ENCODE measurements around the gene ZBTB21. TPM values are rescaled to one million over a fixed set of nuclear protein-coding genes. Genes with fewer than 3 reads are reported as not detected.

ZBTB21 gene
- total RNA-seq, 1 experiment from 2014 or later, result 17.9 TPM

DNA sequence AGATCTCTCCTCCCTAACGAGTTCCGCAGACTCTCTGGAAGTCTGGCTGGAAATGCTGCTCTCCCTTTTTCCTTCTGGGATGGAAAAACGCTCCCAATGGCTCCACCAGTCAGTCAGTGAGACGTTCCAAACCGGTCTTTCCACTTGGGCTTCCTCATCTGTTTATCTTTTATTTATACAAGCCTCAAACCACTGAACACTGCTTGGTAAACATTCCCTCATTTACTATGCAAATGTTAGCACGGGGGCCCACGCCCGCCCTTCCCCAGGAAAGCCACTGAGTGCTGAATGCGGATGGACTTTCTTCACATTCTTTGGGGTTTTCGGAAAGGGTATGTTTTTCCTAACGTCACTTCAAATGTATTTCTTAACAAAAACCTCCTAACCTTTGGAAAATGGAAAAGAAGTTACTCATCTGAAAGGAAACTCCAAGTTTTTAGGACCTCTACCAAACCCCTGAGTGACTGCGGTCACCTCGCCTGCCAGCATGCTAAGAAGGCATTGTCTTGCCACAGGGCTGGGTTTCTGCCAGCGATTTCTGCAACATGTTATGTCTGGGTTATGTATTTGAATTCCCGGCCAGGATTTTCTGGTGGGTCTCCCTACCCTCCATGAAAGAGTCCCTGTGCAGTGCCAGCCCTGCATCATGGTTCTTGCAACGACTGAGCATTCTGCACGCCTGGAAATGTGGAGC is 47.0 kb upstream of the ZBTB21 start:
- intact Hi-C loops (cut with micrococcal nuclease; ENCODE audit: unreplicated experiment), result no loop called here

DNA sequence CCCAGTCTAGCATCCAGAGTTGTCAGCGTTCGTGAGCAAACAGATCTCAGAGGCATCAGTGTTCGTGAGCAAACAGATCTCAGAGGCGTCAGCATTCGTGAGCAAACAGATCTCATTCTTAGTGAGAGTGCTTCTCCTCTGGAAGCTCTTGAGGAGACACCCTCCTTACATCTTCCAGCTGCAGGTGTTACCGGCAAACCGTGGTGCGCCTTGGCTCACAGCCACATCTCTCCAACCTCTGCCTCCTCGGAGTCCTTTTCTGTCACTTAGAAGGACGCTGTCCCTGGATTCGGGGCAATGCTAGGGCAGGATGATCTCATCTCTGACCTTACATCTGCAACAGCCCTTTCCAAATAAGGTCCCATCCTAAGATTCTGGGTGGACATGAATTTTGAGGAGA is 46.3 kb upstream of the ZBTB21 start:
- BruUV-seq (replicated peaks), result no TSS peak
- ATAC-seq (no peak), DNase-seq (ENCODE audit: low read depth, low spot score) (no peak)
- Histone ChIP-seq H3K27me3 (ENCODE audit: control insufficient read depth, insufficient read depth, low read length) (no peaks in the 10 kb centered on the region), H3K9me3 (ENCODE audit: control insufficient read depth, insufficient read depth, low read depth, low read length) (no peaks in the 10 kb centered on the region), H3K36me3 (ENCODE audit: control insufficient read depth, insufficient read depth, low read length) (no peaks in the 10 kb centered on the region), H3K4me1 (ENCODE audit: control insufficient read depth, insufficient read depth, low read length) (no peaks in the 10 kb centered on the region; the same call in 1 of the 2 replicates), H3K27ac (ENCODE audit: low read length) (no peak overlapping the region), H3K4me3 (ENCODE audit: low read depth in 2 of 2, low read length in 2 of 2) (no peak overlapping the region)
- intact Hi-C loops (cut with micrococcal nuclease; ENCODE audit: unreplicated experiment) (no loop called here), in situ Hi-C loops (cut with HindIII; ENCODE audit: low pct_unique_long_range_greater_than_20kb, low sequenced_read_pairs) (no loop called here)
- ChIA-PET POLR2A (no interaction called here), CTCF (no interaction called here)
- TF ChIP-seq TCF7L2 (IDR thresholded peaks at IDR 0.05; ENCODE audit: low read depth, low read length) (no peak), POLR2AphosphoS5 (IDR thresholded peaks at IDR 0.05; ENCODE audit: low read depth, low read length) (no peak)
- TF ChIP-seq, protein P1, sequence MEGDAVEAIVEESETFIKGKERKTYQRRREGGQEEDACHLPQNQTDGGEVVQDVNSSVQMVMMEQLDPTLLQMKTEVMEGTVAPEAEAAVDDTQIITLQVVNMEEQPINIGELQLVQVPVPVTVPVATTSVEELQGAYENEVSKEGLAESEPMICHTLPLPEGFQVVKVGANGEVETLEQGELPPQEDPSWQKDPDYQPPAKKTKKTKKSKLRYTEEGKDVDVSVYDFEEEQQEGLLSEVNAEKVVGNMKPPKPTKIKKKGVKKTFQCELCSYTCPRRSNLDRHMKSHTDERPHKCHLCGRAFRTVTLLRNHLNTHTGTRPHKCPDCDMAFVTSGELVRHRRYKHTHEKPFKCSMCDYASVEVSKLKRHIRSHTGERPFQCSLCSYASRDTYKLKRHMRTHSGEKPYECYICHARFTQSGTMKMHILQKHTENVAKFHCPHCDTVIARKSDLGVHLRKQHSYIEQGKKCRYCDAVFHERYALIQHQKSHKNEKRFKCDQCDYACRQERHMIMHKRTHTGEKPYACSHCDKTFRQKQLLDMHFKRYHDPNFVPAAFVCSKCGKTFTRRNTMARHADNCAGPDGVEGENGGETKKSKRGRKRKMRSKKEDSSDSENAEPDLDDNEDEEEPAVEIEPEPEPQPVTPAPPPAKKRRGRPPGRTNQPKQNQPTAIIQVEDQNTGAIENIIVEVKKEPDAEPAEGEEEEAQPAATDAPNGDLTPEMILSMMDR (IDR thresholded peaks at IDR 0.05), result no peak
- TF ChIP-seq, protein P2, sequence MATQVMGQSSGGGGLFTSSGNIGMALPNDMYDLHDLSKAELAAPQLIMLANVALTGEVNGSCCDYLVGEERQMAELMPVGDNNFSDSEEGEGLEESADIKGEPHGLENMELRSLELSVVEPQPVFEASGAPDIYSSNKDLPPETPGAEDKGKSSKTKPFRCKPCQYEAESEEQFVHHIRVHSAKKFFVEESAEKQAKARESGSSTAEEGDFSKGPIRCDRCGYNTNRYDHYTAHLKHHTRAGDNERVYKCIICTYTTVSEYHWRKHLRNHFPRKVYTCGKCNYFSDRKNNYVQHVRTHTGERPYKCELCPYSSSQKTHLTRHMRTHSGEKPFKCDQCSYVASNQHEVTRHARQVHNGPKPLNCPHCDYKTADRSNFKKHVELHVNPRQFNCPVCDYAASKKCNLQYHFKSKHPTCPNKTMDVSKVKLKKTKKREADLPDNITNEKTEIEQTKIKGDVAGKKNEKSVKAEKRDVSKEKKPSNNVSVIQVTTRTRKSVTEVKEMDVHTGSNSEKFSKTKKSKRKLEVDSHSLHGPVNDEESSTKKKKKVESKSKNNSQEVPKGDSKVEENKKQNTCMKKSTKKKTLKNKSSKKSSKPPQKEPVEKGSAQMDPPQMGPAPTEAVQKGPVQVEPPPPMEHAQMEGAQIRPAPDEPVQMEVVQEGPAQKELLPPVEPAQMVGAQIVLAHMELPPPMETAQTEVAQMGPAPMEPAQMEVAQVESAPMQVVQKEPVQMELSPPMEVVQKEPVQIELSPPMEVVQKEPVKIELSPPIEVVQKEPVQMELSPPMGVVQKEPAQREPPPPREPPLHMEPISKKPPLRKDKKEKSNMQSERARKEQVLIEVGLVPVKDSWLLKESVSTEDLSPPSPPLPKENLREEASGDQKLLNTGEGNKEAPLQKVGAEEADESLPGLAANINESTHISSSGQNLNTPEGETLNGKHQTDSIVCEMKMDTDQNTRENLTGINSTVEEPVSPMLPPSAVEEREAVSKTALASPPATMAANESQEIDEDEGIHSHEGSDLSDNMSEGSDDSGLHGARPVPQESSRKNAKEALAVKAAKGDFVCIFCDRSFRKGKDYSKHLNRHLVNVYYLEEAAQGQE (IDR thresholded peaks at IDR 0.05; ENCODE audit: insufficient read depth in 1 of 2, low read depth in 2 of 2, low read length in 1 of 2), result no peak

More for the DNA sequence above, 47.0 kb upstream of the ZBTB21 start:
- ChIA-PET CTCF (no interaction called here), POLR2A (no interaction called here)
- Histone ChIP-seq H3K36me3 (ENCODE audit: control insufficient read depth, insufficient read depth, low read length) (no peaks in the 10 kb centered on the region), H3K4me3 (ENCODE audit: low read depth in 2 of 2, low read length in 2 of 2) (no peak overlapping the region), H3K27me3 (ENCODE audit: control insufficient read depth, insufficient read depth, low read length) (no peaks in the 10 kb centered on the region), H3K9me3 (ENCODE audit: control insufficient read depth, insufficient read depth, low read depth, low read length) (no peaks in the 10 kb centered on the region), H3K4me1 (ENCODE audit: control insufficient read depth, insufficient read depth, low read length) (no peaks in the 10 kb centered on the region; the same call in 1 of the 2 replicates), H3K27ac (ENCODE audit: low read length) (no peak overlapping the region)
- in situ Hi-C loops (cut with HindIII; ENCODE audit: low pct_unique_long_range_greater_than_20kb, low sequenced_read_pairs), result no loop called here
- TF ChIP-seq, protein P1 (IDR thresholded peaks at IDR 0.05), result no peak
- no peak for TF ChIP-seq SIN3A (IDR thresholded peaks at IDR 0.05; ENCODE audit: borderline replicate concordance, insufficient read depth, low read depth, low read length)
- no peak for TF ChIP-seq TCF7L2 (IDR thresholded peaks at IDR 0.05; ENCODE audit: low read depth, low read length)
- TF ChIP-seq, protein P2 (IDR thresholded peaks at IDR 0.05; ENCODE audit: insufficient read depth in 1 of 2, low read depth in 2 of 2, low read length in 1 of 2), result no peak
- no peak for TF ChIP-seq POLR2AphosphoS5 (IDR thresholded peaks at IDR 0.05; ENCODE audit: low read depth, low read length)
- DNase-seq (ENCODE audit: low read depth, low spot score), result no peak
- no TSS peak for BruUV-seq (replicated peaks)
- ATAC-seq, result no peak
